Activated CD4-positive, alpha-beta T cell treated with anti-CD3 and anti-CD28 coated beads for 48 hours (primary cell): ENCODE results near the gene PPARGC1A.

ENCODE experiments used
- DNase-seq: peaks from one replicate; pipeline ENCODE4 v3.0.0-alpha.2; 2020

The PPARGC1A gene

GRCh38 chr4:23768541-23768940, 121.3 kb downstream of the PPARGC1A start:
- no peak for DNase-seq

GRCh38 chr4:23766344-23766743, 123.5 kb downstream of the PPARGC1A start:
- DNase-seq = no peak

- DNase-seq = no peak
These were observed 126.3 kb downstream of the PPARGC1A start for GRCh38 chr4:23763559-23763958.

GRCh38 chr4:23762551-23762950, 127.3 kb downstream of the PPARGC1A start:
- DNase-seq = no peak

GRCh38 chr4:23759066-23759465, 130.8 kb downstream of the PPARGC1A start:
- no peak for DNase-seq

GRCh38 chr4:23754688-23755087, 135.2 kb downstream of the PPARGC1A start:
- no peak for DNase-seq

GRCh38 chr4:23750125-23750524, 139.7 kb downstream of the PPARGC1A start:
- DNase-seq = no peak

- DNase-seq = no peak
These were observed 142.5 kb downstream of the PPARGC1A start for GRCh38 chr4:23747281-23747735.

- DNase-seq = no peak
These were observed 143.2 kb downstream of the PPARGC1A start for GRCh38 chr4:23746672-23747071.

- DNase-seq = no peak
These were observed 143.8 kb downstream of the PPARGC1A start for GRCh38 chr4:23746027-23746426.

- DNase-seq = no peak
These were observed 144.5 kb downstream of the PPARGC1A start for GRCh38 chr4:23745377-23745776.
